ENCODE results near the gene ZRANB1.

- no peak for TF ChIP-seq CTCF (conservative IDR thresholded peaks at IDR 0.05; ENCODE audit: low read depth in 2 of 2)
- no peak for TF ChIP-seq STAT1 (IDR thresholded peaks at IDR 0.05; ENCODE audit: unreplicated experiment)
- TF ChIP-seq EZH2phosphoT487 (IDR thresholded peaks at IDR 0.05; ENCODE audit: unreplicated experiment), result no peak
- TF ChIP-seq CREB1 (CRISPR knock-in tag; IDR thresholded peaks at IDR 0.05; ENCODE audit: low read depth), result no peak
- no peak for TF ChIP-seq JUNB (IDR thresholded peaks at IDR 0.05; ENCODE audit: unreplicated experiment)
- TF ChIP-seq REST (IDR thresholded peaks at IDR 0.05; ENCODE audit: unreplicated experiment), result no peak
- TF ChIP-seq EZH2 (IDR thresholded peaks at IDR 0.05; ENCODE audit: low read depth, unreplicated experiment), result no peak
- no peak for TF ChIP-seq ZNF114 (CRISPR knock-in tag; IDR thresholded peaks at IDR 0.05)
- TF ChIP-seq POLR2AphosphoS5 (IDR thresholded peaks at IDR 0.05; ENCODE audit: low read depth), result no peak
- no peak for TF ChIP-seq ZNF331 (CRISPR knock-in tag; IDR thresholded peaks at IDR 0.05; ENCODE audit: low read depth)
- no peak for TF ChIP-seq ETS1 (IDR thresholded peaks at IDR 0.05)
- TF ChIP-seq ZNF462 (CRISPR knock-in tag; IDR thresholded peaks at IDR 0.05), result no peak
- no peak for TF ChIP-seq NANOG (IDR thresholded peaks at IDR 0.05; ENCODE audit: borderline replicate concordance)
Measured at GRCh38 chr10:125011926-125012705, 70.2 kb downstream of the ZRANB1 start.
